HG02870 (cell line): ENCODE measurements around the gene OVOL2.

Experiments used
- ATAC-seq: cut with Tn5 transposase; IDR thresholded peaks from one replicate; pipeline ENCODE4 v1.9.1; 2021; ENCODE audit warnings: mild to moderate bottlenecking, moderate library complexity; ENCODE audit not compliant: unreplicated experiment

OVOL2 gene

GRCh38 chr20:18018100-18018499 is 39.6 kb downstream of the OVOL2 start:
- ATAC-seq = no peak

GRCh38 chr20:18016772-18017171 is 40.9 kb downstream of the OVOL2 start:
- no peak for ATAC-seq

GRCh38 chr20:18014411-18014810 is 43.3 kb downstream of the OVOL2 start:
- ATAC-seq = no peak

DNA sequence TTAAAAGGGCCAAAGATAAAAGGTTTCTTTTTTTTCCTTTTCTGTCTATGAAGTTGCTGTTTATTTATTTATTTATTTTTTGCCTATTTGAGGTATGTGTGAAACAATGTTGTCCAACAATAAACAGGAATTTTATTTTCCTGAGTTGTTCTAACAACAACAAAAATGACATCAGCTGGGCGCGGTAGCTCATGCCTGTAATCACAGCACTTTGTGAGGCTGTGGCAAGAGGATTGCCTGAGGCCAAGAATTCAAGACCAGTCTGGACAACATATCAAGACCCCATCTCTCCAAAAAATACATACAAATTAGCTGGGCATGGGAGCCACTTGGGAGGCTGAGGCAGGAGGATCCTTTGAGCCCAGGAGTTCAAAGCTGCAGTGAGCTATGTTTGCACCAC is 44.8 kb downstream of the OVOL2 start:
- no peak for ATAC-seq

GRCh38 chr20:18011951-18012645 is 45.6 kb downstream of the OVOL2 start:
- no peak for ATAC-seq

GRCh38 chr20:18011482-18011881 is 46.2 kb downstream of the OVOL2 start:
- ATAC-seq = no peak

DNA sequence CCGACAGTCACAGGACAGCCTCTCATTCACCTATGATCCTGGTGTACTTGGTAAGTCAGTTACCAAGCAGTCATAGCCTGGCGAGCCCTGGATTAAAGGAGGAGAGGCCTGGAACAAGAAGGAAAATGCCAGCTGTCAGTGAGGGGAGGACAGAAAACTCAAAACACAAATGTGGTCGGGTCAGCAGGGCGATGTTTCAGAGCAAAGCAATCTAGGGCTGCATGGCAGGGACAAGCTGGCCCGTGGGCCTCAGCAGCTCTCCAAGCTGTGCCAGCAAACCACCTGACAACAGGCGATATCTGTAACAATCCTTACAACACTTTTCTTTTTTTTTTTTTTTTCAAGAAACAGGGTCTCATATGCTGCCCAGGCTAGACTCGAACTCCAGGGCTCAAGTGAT is 48.6 kb downstream of the OVOL2 start:
- no peak for ATAC-seq

DNA sequence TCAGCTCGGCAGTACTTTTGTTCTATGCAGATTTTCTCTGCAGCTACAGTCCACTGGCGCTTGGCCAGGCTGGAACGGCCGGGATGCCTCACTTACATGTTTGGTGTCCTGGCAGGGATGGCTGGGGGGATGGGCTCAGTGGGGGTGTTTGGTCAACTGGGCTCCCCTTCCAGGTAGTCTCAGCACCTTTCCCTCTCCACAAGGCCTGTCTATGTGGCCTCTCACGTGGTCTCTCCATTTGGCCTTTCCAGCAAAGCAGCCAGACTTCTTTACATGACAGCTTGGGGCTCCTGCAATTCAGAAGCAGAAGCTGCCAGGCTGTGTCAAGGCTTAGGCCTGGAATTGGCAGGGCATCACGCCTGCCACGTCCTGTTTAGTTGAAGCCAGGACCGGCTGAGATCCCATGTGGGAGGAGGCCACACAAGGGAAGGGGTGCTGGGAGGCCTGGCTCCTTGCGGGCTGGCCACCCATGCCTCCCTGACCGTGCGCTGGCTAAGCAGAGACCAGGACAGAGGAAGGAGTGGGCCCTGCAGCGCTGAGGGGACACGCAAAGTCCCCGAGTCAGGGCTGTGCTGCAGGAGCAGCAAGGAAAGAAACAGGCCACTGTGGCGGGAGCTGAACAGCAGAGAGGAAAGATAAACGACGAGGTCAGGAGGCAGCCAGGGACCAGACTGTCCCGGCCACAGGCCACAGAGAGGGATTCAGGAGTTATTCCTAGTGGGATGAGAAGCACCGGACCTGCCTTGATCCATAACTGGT is 50.0 kb downstream of the OVOL2 start:
- ATAC-seq = no peak

DNA sequence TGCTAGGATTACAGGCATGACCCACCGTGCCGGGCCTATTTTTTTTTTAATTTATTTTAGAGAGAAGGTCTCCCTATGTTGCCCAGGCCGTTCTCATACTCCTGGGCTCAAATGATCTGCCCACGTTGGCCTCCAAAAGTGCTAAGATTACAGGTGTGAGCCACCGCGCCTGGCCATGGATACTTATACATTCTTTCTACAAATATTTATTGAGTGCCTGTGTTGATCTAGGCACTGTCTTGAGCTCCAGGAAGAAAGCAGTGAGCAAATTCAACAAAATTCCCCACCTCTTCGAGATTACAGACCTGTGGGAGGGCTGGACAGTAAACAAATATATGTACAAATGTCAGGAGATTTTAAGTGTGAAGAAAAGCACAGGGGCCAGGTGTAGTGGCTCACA is 51.0 kb downstream of the OVOL2 start:
- no peak for ATAC-seq

DNA sequence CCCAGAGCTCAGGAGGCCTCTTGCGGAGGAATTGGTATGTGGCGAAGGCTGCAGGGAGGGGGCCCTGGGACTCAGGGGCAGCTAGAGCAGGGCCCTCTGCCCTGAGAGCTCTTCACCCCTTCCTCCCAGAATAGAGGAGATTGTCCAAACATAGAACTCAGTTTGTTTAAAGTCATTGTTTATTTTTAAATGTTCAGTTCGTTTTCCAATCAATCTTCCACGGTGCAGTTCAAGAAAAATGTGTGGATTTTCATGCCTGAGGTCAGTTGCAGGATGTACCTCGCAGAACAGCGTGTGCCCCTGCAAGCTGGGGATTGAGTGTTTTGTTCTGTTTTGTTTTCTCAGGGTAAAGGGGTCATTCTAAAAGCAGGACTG is 51.7 kb downstream of the OVOL2 start:
- no peak for ATAC-seq

GRCh38 chr20:18005170-18005989 is 52.3 kb downstream of the OVOL2 start:
- peak; percentile 93 for ATAC-seq

- ATAC-seq = no peak
These were observed 53.2 kb downstream of the OVOL2 start for GRCh38 chr20:18004384-18005031.

DNA sequence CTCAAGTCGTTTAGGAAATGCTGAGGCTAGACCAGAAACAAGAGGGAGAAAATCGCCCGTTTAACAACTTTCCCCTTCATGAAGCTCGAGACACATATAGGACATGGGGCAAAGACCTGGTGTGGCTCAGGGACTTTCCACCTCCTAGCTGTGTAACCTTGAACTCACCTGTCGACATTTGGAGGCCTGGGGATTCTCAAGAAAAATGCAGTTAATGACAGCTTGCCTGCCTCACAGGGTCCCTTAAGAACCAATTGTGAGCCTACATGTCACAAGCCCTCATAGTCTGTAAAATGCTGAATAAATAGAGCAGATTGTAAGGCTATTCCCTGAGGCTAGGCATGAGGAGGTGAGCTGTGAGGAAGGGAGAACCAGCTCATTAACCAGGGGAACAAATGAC is 53.8 kb downstream of the OVOL2 start:
- peak; percentile 33 for ATAC-seq

DNA sequence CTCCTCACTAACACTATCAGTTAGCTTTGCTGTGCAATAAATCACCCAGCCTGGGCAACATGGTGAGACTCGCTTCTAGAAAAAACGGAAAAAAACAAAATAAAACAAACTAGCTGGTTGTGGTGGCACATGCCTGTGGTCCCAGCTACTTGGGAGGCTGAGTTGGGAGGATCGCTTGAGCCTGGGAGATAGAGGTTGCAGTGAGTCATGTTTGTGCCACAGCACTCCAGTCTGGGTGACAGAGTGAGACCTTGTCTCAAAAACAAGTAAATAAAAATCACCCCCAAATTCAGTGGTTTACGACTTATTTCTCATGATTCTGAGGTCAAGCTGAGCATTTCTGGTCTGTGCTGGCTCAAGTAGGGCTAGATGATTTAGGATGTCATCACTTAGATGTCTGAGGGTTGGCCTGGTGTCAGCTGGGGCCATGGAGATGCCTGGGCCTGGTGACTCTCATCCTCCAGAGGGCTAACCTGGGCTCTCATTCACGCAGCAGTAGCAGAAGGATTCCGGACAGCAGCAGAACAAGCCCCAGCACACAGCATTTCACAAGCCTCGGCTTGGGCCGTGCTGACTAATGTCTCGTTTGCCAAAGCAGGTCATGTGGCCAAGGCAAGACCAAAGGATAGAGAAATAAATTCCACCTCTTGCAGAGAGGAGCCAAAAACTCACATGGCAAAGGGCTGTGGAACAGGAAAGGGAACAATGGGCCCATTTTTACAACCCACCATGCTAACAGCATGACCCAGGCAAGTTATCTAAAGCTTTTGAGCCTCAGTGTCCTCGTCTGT is 56.4 kb downstream of the OVOL2 start:
- ATAC-seq = no peak

DNA sequence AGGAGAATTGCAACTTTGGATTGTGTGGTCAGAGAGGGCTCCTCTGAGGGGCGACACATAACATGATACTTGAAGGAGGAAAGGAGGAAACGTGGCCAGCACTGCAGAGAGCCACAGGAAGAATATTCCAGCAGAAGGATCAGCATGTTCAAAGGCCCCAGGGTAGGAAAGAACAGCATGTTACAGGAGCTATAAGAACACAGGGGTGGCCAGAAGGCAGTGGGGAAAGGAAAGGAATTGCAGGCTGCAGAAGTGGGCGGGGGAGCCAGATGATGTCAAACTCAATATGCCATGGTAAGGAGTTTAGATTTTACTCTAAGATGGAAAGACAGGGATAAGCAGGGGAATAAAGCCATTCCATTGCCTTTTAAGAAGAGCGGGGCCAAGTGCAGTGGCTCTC is 58.1 kb downstream of the OVOL2 start:
- ATAC-seq = no peak

DNA sequence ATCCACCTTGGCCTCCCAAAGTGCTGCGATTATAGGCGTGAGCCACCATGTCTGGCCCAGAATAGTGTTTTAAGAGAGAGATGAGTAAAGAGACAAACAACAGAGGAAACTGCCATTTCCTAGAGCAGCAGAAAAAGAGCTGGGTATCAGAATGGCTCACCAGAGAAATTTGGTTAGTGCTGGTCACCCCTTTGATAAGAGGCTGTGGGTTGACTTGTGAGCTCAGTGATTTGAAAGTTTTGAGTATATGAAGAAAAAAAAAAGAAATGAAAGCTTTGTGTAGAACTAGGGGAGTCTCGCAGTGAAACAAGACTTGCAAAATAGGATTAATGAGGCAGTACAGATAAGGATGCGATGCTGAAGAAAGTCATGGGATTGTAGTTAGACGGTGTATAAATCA is 59.3 kb downstream of the OVOL2 start:
- ATAC-seq = no peak

DNA sequence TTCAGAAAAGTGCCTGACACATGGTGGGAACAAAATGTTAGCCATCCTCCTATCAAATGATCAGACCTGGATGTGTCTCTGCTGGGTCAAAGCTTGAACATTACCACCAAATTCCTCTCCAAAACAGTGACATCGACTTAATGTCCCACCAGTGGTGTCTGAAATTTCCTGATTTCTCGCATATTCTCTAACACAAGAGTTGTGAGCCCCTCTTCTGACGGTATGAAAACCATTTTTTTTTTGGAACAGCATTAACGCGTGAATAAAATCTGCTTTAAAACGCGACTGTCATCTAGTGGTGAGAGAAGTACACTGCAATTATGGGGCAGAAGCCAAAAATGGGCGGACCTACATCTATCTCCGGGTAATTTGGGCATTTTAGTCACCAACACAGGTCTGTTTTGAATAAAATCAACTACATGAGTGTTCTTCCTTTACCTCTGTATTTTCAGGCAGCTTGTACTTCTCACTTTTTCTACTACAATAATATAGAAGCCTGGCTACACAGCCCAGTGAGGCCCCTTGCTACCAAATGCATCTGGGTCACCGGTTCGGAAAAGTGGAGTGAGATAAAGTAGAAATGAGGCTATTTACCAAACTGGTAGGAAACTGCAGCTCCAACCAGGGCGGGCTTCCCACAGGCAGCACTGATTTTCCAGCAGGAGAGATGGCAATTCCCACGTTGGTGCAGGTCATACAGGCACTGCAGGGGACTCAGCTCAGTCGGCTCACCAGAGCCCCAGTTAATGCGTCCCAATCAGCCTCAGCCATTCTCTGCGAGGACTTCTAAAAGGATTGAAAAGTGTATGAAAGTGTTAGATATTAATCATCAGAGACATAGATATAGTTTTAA is 61.5 kb downstream of the OVOL2 start:
- ATAC-seq = no peak

DNA sequence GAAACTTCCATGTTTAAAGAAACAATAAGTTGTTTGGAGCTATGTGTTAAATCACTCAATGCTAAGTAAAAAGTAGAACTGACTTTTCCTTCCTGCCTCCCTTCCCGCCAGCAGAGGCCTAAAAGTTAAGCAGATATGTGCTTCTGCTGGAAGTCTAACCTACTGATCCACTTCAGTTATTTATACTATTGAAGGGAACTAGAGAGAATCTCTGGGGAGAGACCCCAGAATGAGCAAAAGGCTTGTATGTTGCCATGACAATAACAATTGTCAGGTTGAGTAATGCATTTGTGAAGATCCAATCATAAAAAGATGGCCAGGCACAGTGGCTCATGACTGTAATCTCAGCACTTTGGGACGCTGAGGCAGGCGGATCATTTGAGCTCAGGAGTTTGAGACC is 64.2 kb downstream of the OVOL2 start:
- ATAC-seq = no peak

DNA sequence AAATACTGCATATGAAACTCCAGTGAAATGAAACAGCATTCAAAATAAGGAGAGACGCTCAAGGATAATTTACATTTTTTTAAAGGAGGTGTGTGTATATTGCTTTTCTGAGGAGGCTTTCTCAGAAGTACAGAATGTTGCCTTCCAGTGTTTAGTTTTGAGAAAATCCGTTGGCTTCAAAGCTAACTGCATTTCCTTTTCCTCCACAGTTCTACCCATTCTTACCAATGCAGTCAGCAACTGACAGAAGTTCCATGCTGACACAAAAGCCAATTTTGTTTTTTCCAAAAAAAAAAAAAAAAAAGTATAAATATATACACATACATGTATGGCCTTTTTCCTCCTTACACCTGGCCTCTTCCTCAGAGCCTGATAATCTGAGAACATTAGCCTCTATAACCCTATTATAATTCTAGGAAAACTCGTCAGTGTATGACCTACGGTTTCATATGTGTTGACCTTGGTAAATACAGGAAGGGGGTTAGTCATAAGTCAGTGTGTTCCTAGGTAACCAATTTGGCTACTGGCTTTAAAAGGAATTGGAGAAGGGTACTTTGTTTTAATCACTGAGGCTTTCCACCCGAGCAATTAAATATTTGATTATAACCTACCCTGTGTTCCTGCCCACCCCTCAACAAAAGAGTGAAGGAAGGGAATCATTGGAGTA is 64.7 kb downstream of the OVOL2 start:
- no peak for ATAC-seq
